HEK293T (cell line): ENCODE data around the gene SBDS.
"Not testable (repeated sequence)": the region's sequence is repeated elsewhere in the genome, so short reads cannot be mapped to it uniquely, and the experiment has no call there.

Experiments used
- CTCF ChIA-PET: fragments of 350-600 bp; formaldehyde crosslinking; extraction: SDS; loops from one replicate; lab custom pipeline; 2021; ENCODE audit warnings: antibody characterized with exemption, inconsistent platforms; lab: Yijun Ruan, JAX
- POLR2A ChIA-PET: fragments of 350-600 bp; formaldehyde crosslinking; extraction: SDS; loops from one replicate; lab custom pipeline; 2020; ENCODE audit warnings: antibody characterized with exemption, inconsistent platforms; lab: Yijun Ruan, JAX
- DNase-seq: peaks from one replicate; pipeline ENCODE4 v3.0.0; 2012; ENCODE audit warnings: mixed read lengths; ENCODE audit errors: extremely low spot score
- ARNT ChIP-seq: fragments of 450-650 bp; IDR thresholded peaks from 2 replicates; pipeline ENCODE4 v1.6.1; 2017; ENCODE audit warnings: mild to moderate bottlenecking
- BHLHE40 ChIP-seq: fragments of 450-650 bp; IDR thresholded peaks from 2 replicates; pipeline ENCODE4 v1.6.1; 2016; ENCODE audit warnings: mild to moderate bottlenecking, moderate library complexity, borderline replicate concordance
- CTBP1 ChIP-seq: fragments of 450-650 bp; IDR thresholded peaks from 2 replicates; pipeline ENCODE4 v1.6.1; 2016; ENCODE audit warnings: borderline replicate concordance
- ELF4 ChIP-seq: fragments of 450-650 bp; IDR thresholded peaks from 2 replicates; pipeline ENCODE4 v1.6.1; 2017; ENCODE audit warnings: antibody characterized with exemption
- FOXA1 ChIP-seq: fragments of 450-650 bp; IDR thresholded peaks from 2 replicates; pipeline ENCODE4 v1.6.1; 2016; ENCODE audit warnings: mild to moderate bottlenecking
- FOXK2 ChIP-seq: fragments of 450-650 bp; IDR thresholded peaks from 2 replicates; pipeline ENCODE4 v1.6.1; 2016; ENCODE audit warnings: mild to moderate bottlenecking
- FOXM1 ChIP-seq: fragments of 450-650 bp; IDR thresholded peaks from 2 replicates; pipeline ENCODE4 v1.6.1; 2017; ENCODE audit warnings: mild to moderate bottlenecking, borderline replicate concordance
- HDGF ChIP-seq: fragments of 450-650 bp; IDR thresholded peaks from 2 replicates; pipeline ENCODE4 v1.6.1; 2017; ENCODE audit warnings: antibody characterized with exemption, borderline replicate concordance
- L3MBTL2 ChIP-seq: fragments of 450-650 bp; conservative IDR thresholded peaks from 2 replicates; pipeline ENCODE4 v1.6.1; 2016; ENCODE audit warnings: mild to moderate bottlenecking
- LEF1 ChIP-seq: fragments of 450-650 bp; IDR thresholded peaks from 2 replicates; pipeline ENCODE4 v1.6.1; 2017; ENCODE audit warnings: mild to moderate bottlenecking, borderline replicate concordance
- NFRKB ChIP-seq: fragments of 450-650 bp; IDR thresholded peaks from 2 replicates; pipeline ENCODE4 v1.6.1; 2016; ENCODE audit warnings: mild to moderate bottlenecking, moderate library complexity
- PKNOX1 ChIP-seq: fragments of 450-650 bp; IDR thresholded peaks from 2 replicates; pipeline ENCODE4 v1.6.1; 2016
- SP1 ChIP-seq: fragments of 450-650 bp; IDR thresholded peaks from 2 replicates; pipeline ENCODE4 v1.6.1; 2017
- SUZ12 ChIP-seq: fragments of 450-650 bp; IDR thresholded peaks from 2 replicates; pipeline ENCODE4 v1.6.1; 2016; ENCODE audit warnings: mild to moderate bottlenecking
- TARDBP ChIP-seq: fragments of 450-650 bp; IDR thresholded peaks from 2 replicates; pipeline ENCODE4 v1.6.1; 2016
- ZNF384 ChIP-seq: fragments of 450-650 bp; IDR thresholded peaks from 2 replicates; pipeline ENCODE4 v1.6.1; 2016

SBDS gene

DNA sequence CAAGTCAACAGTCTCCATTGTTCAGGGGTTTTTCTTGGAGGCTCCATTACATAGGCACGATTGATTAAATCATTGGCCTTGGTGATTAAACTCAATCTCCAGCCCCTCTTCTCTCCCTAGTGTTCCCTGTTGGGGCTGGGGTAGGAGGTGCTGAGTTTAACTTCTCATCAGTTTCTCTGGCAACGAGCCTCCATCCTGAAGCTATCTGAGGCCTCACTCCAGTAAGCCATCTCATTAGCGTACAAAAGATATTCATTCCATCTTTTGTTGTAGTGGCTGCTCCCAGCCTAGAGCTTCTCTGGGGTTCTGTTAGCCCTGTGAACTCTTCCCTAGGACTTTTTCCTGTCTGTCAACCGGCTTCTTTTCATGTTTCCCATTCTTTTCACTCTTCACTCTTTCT lies 12.9 kb upstream of the SBDS start:
- CTCF ChIA-PET, result no interaction called here
- POLR2A ChIA-PET, result no interaction called here
- DNase-seq, result no peak

GRCh38 chr7:67006965-67007364 lies 11.6 kb upstream of the SBDS start:
- POLR2A ChIA-PET, result no interaction called here
- DNase-seq, result no peak
- TF ChIP-seq SP1, result no peak
- TF ChIP-seq FOXM1, result no peak
- no peak for TF ChIP-seq ZNF384
- no peak for TF ChIP-seq L3MBTL2
- no peak for TF ChIP-seq CTBP1
- no peak for TF ChIP-seq TARDBP
- no peak for TF ChIP-seq FOXA1
- TF ChIP-seq PKNOX1, result no peak
- no peak for TF ChIP-seq NFRKB
- no peak for TF ChIP-seq SUZ12
- TF ChIP-seq ARNT, result no peak
- no peak for TF ChIP-seq HDGF
- no peak for TF ChIP-seq LEF1
- no peak for TF ChIP-seq BHLHE40
- TF ChIP-seq ELF4, result no peak
- no peak for TF ChIP-seq FOXK2
- CTCF ChIA-PET, result no interaction called here

More for the DNA sequence above, 12.9 kb upstream of the SBDS start:
- TF ChIP-seq FOXM1 (no peak), FOXK2 (no peak), NFRKB (no peak), PKNOX1 (no peak), CTBP1 (no peak), SUZ12 (no peak), ELF4 (no peak), L3MBTL2 (no peak), FOXA1 (no peak)

- POLR2A ChIA-PET, DNase-seq, CTCF ChIA-PET: not testable (repeated sequence)
Observed at GRCh38 chr7:67004145-67004544, 8.8 kb upstream of the SBDS start.

DNA sequence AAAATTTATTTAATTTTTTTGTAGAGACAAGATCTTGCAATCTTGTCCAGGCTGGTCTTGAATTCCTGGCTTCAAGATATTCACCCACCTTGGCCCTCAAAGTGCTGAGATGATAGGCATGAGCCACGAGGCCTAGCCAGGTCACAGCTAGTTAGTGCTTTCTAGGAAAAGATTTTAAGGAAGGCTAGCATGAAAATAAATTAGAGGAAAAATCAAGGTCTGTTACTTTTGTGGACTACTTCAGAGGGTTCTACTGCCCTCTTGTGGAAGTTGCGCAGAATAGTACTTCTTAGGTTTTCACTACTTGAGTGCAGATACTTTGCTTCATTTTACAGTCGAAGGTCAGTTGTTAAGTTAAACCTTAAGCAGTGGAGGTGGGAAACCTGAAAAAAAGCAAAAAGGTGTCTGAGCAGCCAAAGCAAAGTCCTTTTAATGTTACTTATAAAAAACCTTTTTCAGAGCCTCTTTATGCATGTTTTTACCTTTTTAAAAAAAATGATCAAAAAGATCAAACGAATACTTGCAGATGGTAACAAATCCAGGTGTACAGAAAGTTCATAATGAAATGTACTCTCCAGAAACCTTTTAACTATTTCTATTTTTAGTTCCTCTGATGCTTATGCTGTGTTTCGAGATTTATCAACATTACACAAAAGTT lies 5.3 kb upstream of the SBDS start:
- CTCF ChIA-PET, DNase-seq, POLR2A ChIA-PET: not testable (repeated sequence)

DNA sequence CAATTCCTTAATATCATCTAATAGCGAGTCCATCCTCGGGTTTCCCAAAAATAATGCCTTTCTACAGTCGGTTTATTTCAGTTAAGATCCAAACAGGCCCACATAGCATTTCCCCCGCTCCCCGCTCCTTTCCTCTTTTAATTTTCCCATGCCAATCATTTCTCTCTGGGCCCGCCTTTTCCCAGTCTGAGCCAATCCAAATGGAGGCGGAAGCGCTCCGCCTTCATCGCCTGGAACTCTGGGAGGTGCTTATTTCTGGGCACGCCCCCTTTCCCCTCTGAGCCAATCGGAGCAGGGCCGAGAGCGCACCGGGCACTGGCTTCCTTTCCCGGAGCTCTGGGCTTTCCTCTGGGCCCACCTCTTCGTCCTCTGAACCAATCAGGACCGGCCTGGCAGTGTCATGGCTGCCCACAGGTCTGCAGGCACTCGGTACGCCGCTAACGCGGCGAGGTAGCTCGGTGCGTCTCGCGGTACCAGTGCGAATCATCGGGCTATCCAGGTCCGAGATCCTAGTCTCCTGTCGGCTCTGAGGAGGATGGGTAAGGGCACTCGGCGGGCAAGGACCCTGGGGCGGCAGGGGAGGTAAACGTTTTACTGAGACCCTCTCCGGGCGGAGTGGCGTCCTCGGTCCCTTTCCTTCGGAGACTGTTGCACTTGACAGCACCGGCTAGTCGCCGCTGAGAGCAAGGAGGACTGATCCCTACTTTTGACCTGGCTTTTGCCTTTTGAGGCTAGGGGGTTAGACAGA lies 1.2 kb upstream of the SBDS start, which contains the start of gene TYW1:
TYW1 (plus strand) TSS at position 390 of the 748 bp plus-strand sequence; CDS start at position 536, 146 bp downstream.
- ChIA-PET CTCF (interaction anchor here (0.7 kb wide), 1 partner anchor 966 kb away, joined by 3 read pairs; no protein-coding TSS in a partner anchor), POLR2A (interaction anchor here (0.7 to 0.8 kb wide), 2 partner anchors 152 to 257 kb away, joined by 3 read pairs; partner anchors contain the start of gene RABGEF1)
- TF ChIP-seq PKNOX1, result peak; percentile 98
- peak; percentile 73 for DNase-seq

- DNase-seq, CTCF ChIA-PET, POLR2A ChIA-PET: not testable (repeated sequence)
Observed at GRCh38 chr7:66994691-66995049, 716 bp downstream of the SBDS start.

GRCh38 chr7:66994051-66994450 lies 1.3 kb downstream of the SBDS start:
- DNase-seq, CTCF ChIA-PET, POLR2A ChIA-PET: not testable (repeated sequence)

DNA sequence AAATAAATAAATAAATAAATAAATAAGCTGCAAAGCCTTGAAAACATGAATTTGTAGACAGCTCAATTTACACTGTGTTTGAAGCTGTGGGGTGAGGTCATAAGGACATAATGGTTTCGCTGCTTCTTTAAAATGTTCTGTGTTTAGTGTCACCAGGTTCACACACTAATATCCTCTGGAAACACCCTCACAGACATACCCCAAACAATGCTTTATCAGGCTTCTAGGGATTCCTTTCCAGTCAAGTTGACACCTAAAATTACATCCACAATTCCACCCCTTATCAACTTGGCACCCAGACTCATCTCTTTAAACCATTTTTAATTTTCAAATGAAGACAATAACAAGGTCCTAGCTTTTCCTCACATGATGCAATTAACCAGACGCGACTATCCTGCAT lies 5.8 kb downstream of the SBDS start:
- POLR2A ChIA-PET, CTCF ChIA-PET, DNase-seq: not testable (repeated sequence)

GRCh38 chr7:66980336-66980735 lies 15.1 kb downstream of the SBDS start:
- POLR2A ChIA-PET, DNase-seq, CTCF ChIA-PET: not testable (repeated sequence)

DNA sequence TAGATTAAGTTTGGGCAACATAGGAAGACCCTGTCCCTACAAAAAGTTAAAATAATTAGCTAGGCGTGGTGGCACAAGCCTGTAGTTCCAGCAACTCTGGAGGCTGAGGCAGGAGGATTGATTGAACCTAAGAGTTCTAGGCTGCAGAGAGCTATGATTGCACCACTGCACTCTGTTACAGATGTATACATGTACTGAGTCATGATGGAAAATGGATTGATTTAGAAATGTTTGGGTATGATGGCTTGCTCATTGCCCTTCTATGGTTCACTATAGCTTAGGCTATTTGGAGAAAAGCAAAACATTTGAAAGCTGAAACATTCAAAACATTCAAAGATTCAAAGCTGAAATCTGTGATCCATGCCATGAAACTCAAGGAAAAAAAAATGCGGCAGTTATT lies 16.4 kb downstream of the SBDS start:
- CTCF ChIA-PET, DNase-seq, POLR2A ChIA-PET: not testable (repeated sequence)

GRCh38 chr7:66978312-66978711 lies 17.1 kb downstream of the SBDS start:
- CTCF ChIA-PET, POLR2A ChIA-PET, DNase-seq: not testable (repeated sequence)
